Mucosa of rectum (tissue), 2 donors: Measurements from ENCODE around the gene REEP1.

Source experiments
- H3K27ac ChIP-seq, 2 donors: one replicate each; pipeline ENCODE4 v1.7.0; 2013; ENCODE audit warnings: inconsistent platforms in 2 of 2, low read depth in 2 of 2, low read length in 2 of 2
- H3K27me3 ChIP-seq, 2 donors: one replicate each; pipeline ENCODE4 v1.7.0; 2013; ENCODE audit warnings: low read length in 2 of 2; ENCODE audit not compliant: control insufficient read depth in 2 of 2, insufficient read depth in 2 of 2
- H3K36me3 ChIP-seq, 2 donors: one replicate each; pipeline ENCODE4 v1.7.0; 2013; ENCODE audit warnings: low read length in 2 of 2; ENCODE audit not compliant: control insufficient read depth in 2 of 2, insufficient read depth in 2 of 2
- H3K4me1 ChIP-seq, 2 donors: one replicate each; pipeline ENCODE4 v1.7.0; 2013; ENCODE audit warnings: low read length in 2 of 2, mild to moderate bottlenecking in 1 of 2; ENCODE audit not compliant: control insufficient read depth in 2 of 2, insufficient read depth in 2 of 2
- H3K4me3 ChIP-seq, 2 donors: one replicate each; pipeline ENCODE4 v1.7.0; 2013; ENCODE audit warnings: low read length in 2 of 2
- H3K9ac ChIP-seq, 2 donors: one replicate each; pipeline ENCODE4 v1.7.0; 2013; ENCODE audit warnings: low read length in 2 of 2, low read depth in 1 of 2, mild to moderate bottlenecking in 1 of 2
- H3K9me3 ChIP-seq, 2 donors: one replicate each; pipeline ENCODE4 v1.7.0; 2013; ENCODE audit warnings: low read length in 2 of 2; ENCODE audit not compliant: control insufficient read depth in 2 of 2
- donor health status: healthy.
- donor health status: Normal muscosa, but diverticular disease.

REEP1 gene

DNA sequence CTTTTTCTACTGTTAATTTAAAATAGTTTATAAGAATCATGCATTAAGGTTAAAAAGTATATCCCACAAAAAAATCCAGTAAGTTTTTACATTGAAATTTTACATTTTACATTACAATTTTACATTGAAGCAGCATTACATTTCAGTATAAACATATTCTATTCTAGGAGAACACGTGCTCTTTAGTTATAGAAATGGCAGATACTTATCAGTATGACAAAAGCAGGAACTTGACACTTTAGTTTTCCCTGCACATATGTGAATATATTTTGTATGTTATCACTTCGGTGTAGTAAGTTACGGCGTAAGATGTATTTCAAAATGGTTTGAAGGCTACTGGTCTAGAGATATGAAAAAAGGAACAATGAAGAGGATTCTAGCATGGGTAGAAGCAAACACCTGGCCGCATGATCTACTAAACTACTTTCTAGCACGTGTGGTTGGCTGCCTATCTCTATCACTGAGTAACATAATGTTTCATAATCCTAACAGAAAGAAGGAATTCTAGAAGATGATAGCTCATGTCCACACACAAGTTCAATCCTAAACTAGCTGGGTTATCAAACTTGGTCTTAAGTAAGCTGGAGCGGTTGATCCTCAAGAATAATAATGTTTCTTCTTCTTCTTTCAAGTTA, 147.5 kb downstream of the REEP1 start:
- H3K4me3 ChIP-seq, result no peak overlapping the region

DNA sequence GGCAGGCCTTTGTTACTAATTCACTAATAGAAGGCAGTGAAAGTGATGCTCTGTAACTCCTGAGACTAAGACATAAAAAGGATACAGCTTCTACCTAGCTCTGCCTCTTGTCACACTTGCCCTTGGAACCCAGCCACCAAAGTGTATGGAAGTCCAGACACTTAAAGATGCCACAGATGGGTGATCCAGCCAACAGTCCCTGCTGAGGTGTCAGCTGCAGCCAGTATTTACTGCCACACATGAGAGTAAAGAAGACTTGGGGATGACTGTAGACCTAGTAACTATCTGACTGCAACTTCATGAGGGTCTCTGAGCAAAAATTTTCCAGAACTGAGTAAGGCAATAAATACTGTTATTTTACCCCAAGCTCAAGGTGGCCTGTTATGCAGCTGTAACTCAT, 151.0 kb downstream of the REEP1 start:
- Histone ChIP-seq H3K27me3 (no peaks in the 10 kb centered on the region), H3K9me3 (no peaks in the 10 kb centered on the region), H3K9ac (no peak overlapping the region), H3K4me3 (no peak overlapping the region), H3K36me3 (peaks cover 4 to 6% of the 10 kb centered on the region in 2 donors), H3K4me1 (peaks cover 0 to 6% of the 10 kb centered on the region in 2 donors), H3K27ac (no peak overlapping the region)

More for the DNA sequence above, 147.5 kb downstream of the REEP1 start:
- Histone ChIP-seq H3K27ac (no peak overlapping the region), H3K9ac (no peak overlapping the region), H3K36me3 (peaks cover 4 to 6% of the 10 kb centered on the region in 2 donors), H3K4me1 (peaks cover 10 to 11% of the 10 kb centered on the region in 2 donors), H3K9me3 (no peaks in the 10 kb centered on the region), H3K27me3 (no peaks in the 10 kb centered on the region)

DNA sequence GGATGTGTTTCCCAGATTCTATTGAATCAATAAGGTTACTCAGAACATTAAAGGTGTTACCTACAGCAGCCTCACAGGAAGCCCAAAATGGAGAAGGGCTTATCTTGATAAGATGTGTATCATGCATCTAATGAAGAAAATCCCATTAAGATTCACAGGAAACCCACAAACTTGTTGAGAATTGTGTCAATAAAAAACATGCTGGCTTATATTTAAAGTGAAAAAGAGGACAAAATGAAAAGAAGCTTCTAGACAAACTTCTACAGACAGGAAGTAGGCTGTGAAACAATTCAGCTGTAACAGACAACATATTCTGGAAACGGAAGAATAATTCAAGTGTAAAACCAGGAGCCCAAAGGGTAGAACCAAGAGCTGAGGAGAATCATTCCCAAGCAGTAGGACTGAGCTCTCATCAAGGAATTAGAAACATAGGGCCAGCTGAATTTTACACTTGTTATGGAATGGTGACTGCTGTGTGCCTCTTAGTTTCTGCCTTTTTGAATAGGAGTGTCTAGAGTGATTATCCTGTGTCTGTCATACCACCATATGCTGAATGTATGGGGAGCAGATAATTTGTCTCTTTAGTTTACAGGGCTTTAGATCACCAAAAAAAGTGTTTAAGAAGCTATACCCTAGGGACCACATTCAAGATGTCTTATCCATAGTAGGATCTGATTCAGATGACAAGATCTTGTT, 151.8 kb downstream of the REEP1 start:
- H3K27ac ChIP-seq, result no peak overlapping the region
- peak overlapping the region in 1 of 2 donors; percentile 13 for H3K4me3 ChIP-seq
- H3K9me3 ChIP-seq, result no peaks in the 10 kb centered on the region
- H3K27me3 ChIP-seq, result no peaks in the 10 kb centered on the region
- H3K4me1 ChIP-seq, result peaks cover 0 to 6% of the 10 kb centered on the region in 2 donors
- peaks cover 10 to 11% of the 10 kb centered on the region in 2 donors for H3K36me3 ChIP-seq
- H3K9ac ChIP-seq, result no peak overlapping the region

DNA sequence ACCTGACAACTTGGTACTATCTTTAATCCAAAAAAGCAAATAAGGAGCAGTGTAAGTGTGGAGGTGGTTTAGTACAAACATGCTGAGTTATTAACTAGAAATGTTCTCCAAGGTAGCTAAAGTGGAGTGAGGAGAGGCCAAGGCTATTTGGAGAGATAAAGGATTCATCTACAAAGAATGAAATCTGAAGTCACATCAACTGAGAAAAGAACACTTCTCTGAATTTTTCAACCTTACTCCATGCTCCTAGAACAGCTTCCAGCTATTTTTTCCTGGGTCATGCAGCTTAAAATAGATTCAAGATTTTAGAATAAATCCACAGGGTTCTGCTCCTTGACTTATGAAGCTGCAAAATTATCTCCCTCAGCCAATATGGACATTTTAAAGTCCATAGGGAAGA, 160.8 kb downstream of the REEP1 start:
- no peak overlapping the region for H3K27ac ChIP-seq
- H3K9ac ChIP-seq, result no peak overlapping the region
- no peaks in the 10 kb centered on the region for H3K9me3 ChIP-seq
- no peak overlapping the region for H3K4me3 ChIP-seq
- no peaks in the 10 kb centered on the region for H3K27me3 ChIP-seq
- peaks cover 36 to 47% of the 10 kb centered on the region in 2 donors for H3K36me3 ChIP-seq
- no peaks in the 10 kb centered on the region for H3K4me1 ChIP-seq

DNA sequence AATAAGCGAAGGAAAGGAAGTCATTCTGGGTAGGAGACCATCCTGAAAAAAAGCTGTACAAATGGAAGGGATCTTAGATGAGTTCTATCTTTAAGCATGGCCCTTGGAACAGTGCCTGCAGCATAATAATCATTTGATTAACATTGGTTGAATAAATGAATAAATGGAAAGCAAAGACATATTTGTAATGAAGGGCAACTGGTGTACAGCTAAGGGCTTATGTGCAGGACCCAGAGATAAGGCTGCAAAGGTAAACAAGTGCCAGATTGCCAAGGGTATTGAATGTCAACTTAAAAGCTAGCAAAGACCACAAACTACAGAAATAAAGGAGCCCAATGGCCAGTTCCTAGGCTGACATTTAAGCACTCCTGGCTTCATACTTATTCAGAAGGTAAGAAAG, 161.6 kb downstream of the REEP1 start:
- Histone ChIP-seq H3K36me3 (peaks cover 38 to 49% of the 10 kb centered on the region in 2 donors), H3K9ac (no peak overlapping the region), H3K4me3 (no peak overlapping the region), H3K4me1 (no peaks in the 10 kb centered on the region), H3K27me3 (no peaks in the 10 kb centered on the region), H3K27ac (no peak overlapping the region), H3K9me3 (no peaks in the 10 kb centered on the region)

DNA sequence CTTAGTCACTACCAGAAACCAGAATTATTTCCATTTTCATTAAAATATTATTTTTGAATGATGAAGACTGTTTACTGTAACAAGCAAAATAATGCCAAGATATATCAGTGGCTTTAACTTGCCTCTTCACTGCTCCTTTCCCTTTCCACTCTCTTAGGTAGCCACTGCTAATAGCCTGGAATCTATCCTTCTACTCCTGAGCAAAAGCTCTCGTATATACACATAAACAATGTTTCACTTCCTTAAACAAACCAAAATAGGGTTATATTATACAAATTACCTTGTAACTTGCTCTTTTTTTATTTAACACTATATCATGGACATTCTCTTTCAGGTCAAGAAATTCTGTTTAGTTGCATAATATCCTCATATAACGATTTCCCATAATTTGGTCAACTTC, 163.0 kb downstream of the REEP1 start:
- Histone ChIP-seq H3K36me3 (peaks cover 40 to 59% of the 10 kb centered on the region in 2 donors), H3K4me3 (no peak overlapping the region), H3K27ac (no peak overlapping the region), H3K9ac (no peak overlapping the region), H3K4me1 (no peaks in the 10 kb centered on the region), H3K9me3 (no peaks in the 10 kb centered on the region), H3K27me3 (no peaks in the 10 kb centered on the region)

DNA sequence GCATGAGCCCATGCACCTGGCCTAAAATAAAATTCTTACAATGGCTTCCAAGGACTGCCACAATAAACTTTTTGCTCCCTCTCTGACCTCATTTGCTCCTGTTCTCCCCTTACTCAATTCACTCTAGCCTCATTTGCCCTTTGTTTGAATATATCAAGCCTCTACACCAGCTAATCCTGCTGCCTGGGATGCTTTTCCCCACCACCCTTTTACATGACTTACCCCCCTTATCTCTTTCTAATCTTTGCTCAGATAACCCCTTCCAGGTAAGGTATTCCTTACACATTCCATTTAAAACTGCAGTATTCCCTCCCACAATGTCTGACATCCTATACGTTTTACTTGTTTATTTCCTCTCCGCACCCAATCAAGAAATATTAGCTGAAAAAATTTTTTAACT, 164.8 kb downstream of the REEP1 start:
- Histone ChIP-seq H3K9ac (no peak overlapping the region), H3K4me1 (no peaks in the 10 kb centered on the region), H3K36me3 (peaks cover 45 to 60% of the 10 kb centered on the region in 2 donors), H3K27me3 (no peaks in the 10 kb centered on the region), H3K4me3 (no peak overlapping the region), H3K27ac (no peak overlapping the region), H3K9me3 (no peaks in the 10 kb centered on the region)

DNA sequence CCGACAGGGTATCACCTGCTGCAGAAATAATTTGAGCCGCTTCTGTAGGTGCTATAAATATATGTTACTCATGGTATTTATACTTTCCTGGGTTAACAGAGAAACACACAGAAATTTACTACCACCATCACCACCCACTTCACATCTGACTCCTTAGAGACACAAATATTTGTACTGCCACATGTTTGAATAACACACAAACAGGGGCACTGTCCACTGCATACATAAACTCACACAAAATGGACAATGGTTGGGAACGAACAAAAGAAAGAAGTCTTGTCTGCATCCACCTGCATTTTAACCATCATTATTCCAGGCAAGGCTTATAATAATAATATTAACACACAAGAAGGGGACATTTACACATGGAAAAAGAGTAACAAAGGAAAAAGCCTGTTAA, 166.1 kb downstream of the REEP1 start:
- peaks cover 37 to 52% of the 10 kb centered on the region in 2 donors for H3K36me3 ChIP-seq

DNA sequence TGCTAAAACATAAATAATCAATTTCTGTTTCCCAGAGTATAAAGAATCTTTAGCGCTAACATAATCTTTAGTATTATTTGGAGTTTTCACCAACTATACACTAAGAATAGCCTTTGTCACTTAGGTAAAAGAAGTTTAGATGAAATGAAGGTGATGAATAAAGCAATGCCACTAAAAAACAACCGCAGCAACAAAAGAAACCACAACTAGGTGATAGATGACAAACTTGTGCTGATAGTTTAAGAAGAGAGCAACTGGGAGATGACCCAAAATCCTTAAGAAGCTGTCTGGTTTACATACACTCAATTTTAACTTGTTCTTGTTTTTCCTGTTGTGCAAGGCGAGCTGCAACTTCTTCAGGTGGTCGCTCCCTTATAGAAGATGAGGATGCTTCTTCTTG, 167.0 kb downstream of the REEP1 start:
- no peaks in the 10 kb centered on the region for H3K4me1 ChIP-seq
- no peak overlapping the region for H3K4me3 ChIP-seq
- peaks cover 30 to 54% of the 10 kb centered on the region in 2 donors for H3K36me3 ChIP-seq
- no peaks in the 10 kb centered on the region for H3K9me3 ChIP-seq
- no peak overlapping the region for H3K27ac ChIP-seq
- H3K27me3 ChIP-seq, result no peaks in the 10 kb centered on the region
- no peak overlapping the region for H3K9ac ChIP-seq

More for the DNA sequence above, 166.1 kb downstream of the REEP1 start:
- no peaks in the 10 kb centered on the region for H3K27me3 ChIP-seq
- no peak overlapping the region for H3K4me3 ChIP-seq
- H3K9me3 ChIP-seq, result no peaks in the 10 kb centered on the region
- H3K9ac ChIP-seq, result no peak overlapping the region
- no peak overlapping the region for H3K27ac ChIP-seq
- H3K4me1 ChIP-seq, result no peaks in the 10 kb centered on the region
